Stimulated activated CD4-positive, alpha-beta T cell treated with anti-CD3 and anti-CD28 coated beads, TNF-alpha, amount 100 ng/mL, for 24 hours (primary cell): ENCODE data around the gene ANKRD12.

Experiments
- DNase-seq, 3 experiments: peaks; one replicate each; pipeline ENCODE4 v3.0.0-alpha.2; 2020; ENCODE audit warnings: low read depth in 3 of 3

The ANKRD12 gene

GRCh38 chr18:9106094-9106493 lies 30.5 kb upstream of the ANKRD12 start:
- no peak for DNase-seq

- DNase-seq, result no peak
These were observed 29.6 kb upstream of the ANKRD12 start for GRCh38 chr18:9106800-9107584.

GRCh38 chr18:9108911-9109310 lies 27.7 kb upstream of the ANKRD12 start:
- DNase-seq, result no peak

- no peak for DNase-seq
These were observed 27.1 kb upstream of the ANKRD12 start for GRCh38 chr18:9109523-9109922.

GRCh38 chr18:9113468-9114149 lies 23.0 kb upstream of the ANKRD12 start:
- no peak for DNase-seq

- no peak for DNase-seq
These were observed 20.6 kb upstream of the ANKRD12 start for GRCh38 chr18:9115984-9116383.

- DNase-seq, result no peak
These were observed 18.4 kb upstream of the ANKRD12 start for GRCh38 chr18:9117980-9118841.

- no peak for DNase-seq
These were observed 15.8 kb upstream of the ANKRD12 start for GRCh38 chr18:9120796-9121195.

GRCh38 chr18:9123520-9123919 lies 13.1 kb upstream of the ANKRD12 start:
- no peak for DNase-seq

- no peak for DNase-seq
These were observed 11.8 kb upstream of the ANKRD12 start for GRCh38 chr18:9124824-9125223.

- no peak for DNase-seq
These were observed 10.2 kb upstream of the ANKRD12 start for GRCh38 chr18:9126337-9126736.

GRCh38 chr18:9130195-9130594 lies 6.4 kb upstream of the ANKRD12 start:
- DNase-seq, result no peak

GRCh38 chr18:9130806-9131205 lies 5.8 kb upstream of the ANKRD12 start:
- no peak for DNase-seq

- DNase-seq, result no peak
These were observed 4.0 kb upstream of the ANKRD12 start for GRCh38 chr18:9132628-9133027.

GRCh38 chr18:9133225-9133624 lies 3.4 kb upstream of the ANKRD12 start:
- DNase-seq, result no peak

- no peak for DNase-seq
These were observed 1.3 kb upstream of the ANKRD12 start for GRCh38 chr18:9135081-9135911.

GRCh38 chr18:9135912-9136314 lies 668 bp upstream of the ANKRD12 start:
- peak in 1 of 3 experiments; percentile 28 for DNase-seq

- peak in 2 of 3 experiments; percentile 49 to 63 for DNase-seq
These were observed 836 bp downstream of the ANKRD12 start for GRCh38 chr18:9137168-9138066.

- DNase-seq, result no peak
These were observed 2.9 kb downstream of the ANKRD12 start for GRCh38 chr18:9139400-9140039.

- DNase-seq, result no peak
These were observed 3.8 kb downstream of the ANKRD12 start for GRCh38 chr18:9140381-9140780.
